ENCODE data around the gene VPS72. TPM values are rescaled to one million over a fixed set of nuclear protein-coding genes. Genes with fewer than 3 reads are reported as not detected.

The VPS72 gene
- total and polyA plus RNA-seq, 9 of the 15 experiments (the other 6 are each of a cell fraction or from before 2014, with no cell fraction given): 7.2 to 131 (median 75.7) TPM

DNA sequence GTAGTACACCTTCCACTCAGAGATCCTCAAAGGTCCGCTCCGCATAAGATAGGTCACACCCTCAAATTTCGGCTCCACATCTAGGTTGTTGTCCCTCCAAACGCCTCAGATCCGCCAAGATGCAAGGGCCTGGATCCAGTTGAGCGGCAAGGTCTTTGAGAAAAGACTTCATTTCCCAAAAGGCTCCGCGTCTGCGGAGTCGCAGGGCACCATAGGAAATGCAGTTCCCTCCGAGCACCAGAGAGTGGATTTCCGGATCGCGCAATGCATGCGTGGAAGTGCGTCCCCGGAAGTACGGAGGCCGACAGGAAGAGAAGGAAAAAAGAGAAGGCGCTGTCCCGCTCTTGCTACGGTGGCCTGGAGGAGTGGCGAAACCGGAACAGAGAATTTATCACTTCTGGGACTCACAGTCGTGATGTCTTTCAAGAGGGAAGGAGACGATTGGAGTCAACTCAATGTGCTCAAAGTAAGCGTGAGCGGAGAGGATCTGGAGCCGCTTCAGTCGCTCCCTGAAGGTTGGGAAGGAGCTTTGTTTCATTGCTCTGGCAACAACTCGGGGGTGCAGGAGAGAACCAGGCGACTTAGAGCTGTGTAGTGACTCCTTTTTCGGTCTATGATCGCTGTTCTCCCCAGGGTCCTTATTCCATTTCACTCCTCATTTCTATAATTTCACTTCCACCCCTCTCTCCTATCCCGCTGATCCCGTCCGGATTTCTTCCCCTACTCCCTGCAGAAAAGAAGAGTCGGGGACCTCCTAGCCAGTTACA is 24.1 kb downstream of the VPS72 start, which contains the start of the genes LYSMD1 and SCNM1 (continued):
- TF ChIP-seq VEZF1 (CRISPR knock-in tag; IDR thresholded peaks at IDR 0.05) (peak; percentile 46), USF1 (CRISPR knock-in tag; IDR thresholded peaks at IDR 0.05) (no peak), SETDB1 (IDR thresholded peaks at IDR 0.05; ENCODE audit: low read length) (no peak), ZBTB8A (IDR thresholded peaks at IDR 0.05; ENCODE audit: partially characterized antibody) (peak; percentile 100), L3MBTL2 (IDR thresholded peaks at IDR 0.05) (peak; percentile 65), RBFOX2 (IDR thresholded peaks at IDR 0.05; ENCODE audit: low read depth, low read length) (peak; percentile 72), NCOA6 (IDR thresholded peaks at IDR 0.05) (no peak), PRPF4 (IDR thresholded peaks at IDR 0.05; ENCODE audit: insufficient read depth, low read depth, low read length, poor library complexity, severe bottlenecking) (no peak), EGR1 (conservative IDR thresholded peaks at IDR 0.05) (no peak), MTF1 (CRISPR knock-in tag; IDR thresholded peaks at IDR 0.05; ENCODE audit: borderline replicate concordance) (no peak), FOXA3 (CRISPR knock-in tag; conservative IDR thresholded peaks at IDR 0.05 in 1 of 2, IDR thresholded peaks at IDR 0.05 in 1 of 2) (no peak; a peak in 1 of 4 replicates), XRCC4 (IDR thresholded peaks at IDR 0.05; ENCODE audit: extremely low read depth, insufficient read depth, insufficient read length) (no peak), HDAC2 (IDR thresholded peaks at IDR 0.05) (no peak; the same call in 1 of the 2 replicates), ELF2 (CRISPR knock-in tag; IDR thresholded peaks at IDR 0.05) (peak; percentile 98), RNF2 (IDR thresholded peaks at IDR 0.05) (peak; percentile 75; the same call in 1 of the 2 replicates), GTF2F1 (IDR thresholded peaks at IDR 0.05; ENCODE audit: low read depth, low read length) (no peak), KLF1 (tag; IDR thresholded peaks at IDR 0.05) (peak; percentile 89), POLR2AphosphoS5 (IDR thresholded peaks at IDR 0.05; ENCODE audit: control insufficient read depth, insufficient read depth, low read depth, low read length) (peak; percentile 76), SPI1 (IDR thresholded peaks at IDR 0.05; ENCODE audit: borderline replicate concordance, low read depth, low read length) (peak; percentile 82; the same call in 1 of the 2 replicates), NR1H2 (CRISPR knock-in tag; IDR thresholded peaks at IDR 0.05) (no peak; the same call in 1 of the 2 replicates), ATF7 (IDR thresholded peaks at IDR 0.05) (peak; percentile 84)
- TF ChIP-seq, protein P1, sequence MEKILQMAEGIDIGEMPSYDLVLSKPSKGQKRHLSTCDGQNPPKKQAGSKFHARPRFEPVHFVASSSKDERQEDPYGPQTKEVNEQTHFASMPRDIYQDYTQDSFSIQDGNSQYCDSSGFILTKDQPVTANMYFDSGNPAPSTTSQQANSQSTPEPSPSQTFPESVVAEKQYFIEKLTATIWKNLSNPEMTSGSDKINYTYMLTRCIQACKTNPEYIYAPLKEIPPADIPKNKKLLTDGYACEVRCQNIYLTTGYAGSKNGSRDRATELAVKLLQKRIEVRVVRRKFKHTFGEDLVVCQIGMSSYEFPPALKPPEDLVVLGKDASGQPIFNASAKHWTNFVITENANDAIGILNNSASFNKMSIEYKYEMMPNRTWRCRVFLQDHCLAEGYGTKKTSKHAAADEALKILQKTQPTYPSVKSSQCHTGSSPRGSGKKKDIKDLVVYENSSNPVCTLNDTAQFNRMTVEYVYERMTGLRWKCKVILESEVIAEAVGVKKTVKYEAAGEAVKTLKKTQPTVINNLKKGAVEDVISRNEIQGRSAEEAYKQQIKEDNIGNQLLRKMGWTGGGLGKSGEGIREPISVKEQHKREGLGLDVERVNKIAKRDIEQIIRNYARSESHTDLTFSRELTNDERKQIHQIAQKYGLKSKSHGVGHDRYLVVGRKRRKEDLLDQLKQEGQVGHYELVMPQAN (IDR thresholded peaks at IDR 0.05; ENCODE audit: borderline replicate concordance): peak; percentile 78; the same call in 1 of the 2 replicates
- TF ChIP-seq, protein P2, sequence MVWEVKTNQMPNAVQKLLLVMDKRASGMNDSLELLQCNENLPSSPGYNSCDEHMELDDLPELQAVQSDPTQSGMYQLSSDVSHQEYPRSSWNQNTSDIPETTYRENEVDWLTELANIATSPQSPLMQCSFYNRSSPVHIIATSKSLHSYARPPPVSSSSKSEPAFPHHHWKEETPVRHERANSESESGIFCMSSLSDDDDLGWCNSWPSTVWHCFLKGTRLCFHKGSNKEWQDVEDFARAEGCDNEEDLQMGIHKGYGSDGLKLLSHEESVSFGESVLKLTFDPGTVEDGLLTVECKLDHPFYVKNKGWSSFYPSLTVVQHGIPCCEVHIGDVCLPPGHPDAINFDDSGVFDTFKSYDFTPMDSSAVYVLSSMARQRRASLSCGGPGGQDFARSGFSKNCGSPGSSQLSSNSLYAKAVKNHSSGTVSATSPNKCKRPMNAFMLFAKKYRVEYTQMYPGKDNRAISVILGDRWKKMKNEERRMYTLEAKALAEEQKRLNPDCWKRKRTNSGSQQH (CRISPR knock-in tag; IDR thresholded peaks at IDR 0.05): no peak

All from K562 (cell line).